DMS 273 treated with DMSO at 0.1 percent for 48 hours (cell line): ENCODE data around the gene CPNE5.

Source experiments
- DNase-seq: peaks from one replicate; lab custom pipeline; 2025; lab: John Stamatoyannopoulos, UW

Gene CPNE5

DNA sequence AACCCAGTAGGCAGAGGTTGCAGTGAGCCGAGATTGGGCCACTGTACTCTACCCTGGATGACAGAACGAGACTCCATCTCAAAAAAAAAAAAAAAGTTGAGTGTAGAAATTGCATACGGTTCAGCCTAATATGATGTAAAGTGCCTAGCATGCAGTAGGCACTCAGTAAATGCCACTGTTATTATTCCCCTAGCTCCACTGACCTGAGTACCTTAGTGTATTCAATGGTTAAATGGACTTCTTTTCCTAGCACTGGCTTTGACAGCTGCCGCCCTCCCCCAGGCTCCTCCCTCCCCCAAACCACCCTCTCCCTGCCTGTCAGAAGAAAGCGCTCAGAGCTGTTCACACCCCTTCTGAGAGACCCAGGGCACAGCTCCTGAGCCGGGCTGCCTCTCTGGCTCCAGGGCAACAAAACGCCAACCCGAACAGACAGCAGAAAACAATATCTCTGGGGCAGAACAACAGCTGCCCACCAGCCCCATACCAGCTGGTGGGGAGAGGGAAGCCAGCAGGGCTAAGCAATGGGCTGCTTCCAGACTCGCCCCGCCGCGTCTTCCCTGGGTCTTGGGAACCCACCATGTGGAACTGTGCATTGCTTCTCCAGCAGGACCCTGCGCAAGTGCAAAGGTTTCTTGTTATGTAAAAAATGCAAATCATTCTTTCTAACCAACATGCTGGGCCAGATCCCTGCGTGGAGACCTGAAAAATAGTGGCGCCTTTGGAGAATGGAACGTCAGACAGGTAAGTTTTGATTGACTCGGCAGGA is 4.5 kb downstream of the CPNE5 start:
- DNase-seq: peak; percentile 81

DNA sequence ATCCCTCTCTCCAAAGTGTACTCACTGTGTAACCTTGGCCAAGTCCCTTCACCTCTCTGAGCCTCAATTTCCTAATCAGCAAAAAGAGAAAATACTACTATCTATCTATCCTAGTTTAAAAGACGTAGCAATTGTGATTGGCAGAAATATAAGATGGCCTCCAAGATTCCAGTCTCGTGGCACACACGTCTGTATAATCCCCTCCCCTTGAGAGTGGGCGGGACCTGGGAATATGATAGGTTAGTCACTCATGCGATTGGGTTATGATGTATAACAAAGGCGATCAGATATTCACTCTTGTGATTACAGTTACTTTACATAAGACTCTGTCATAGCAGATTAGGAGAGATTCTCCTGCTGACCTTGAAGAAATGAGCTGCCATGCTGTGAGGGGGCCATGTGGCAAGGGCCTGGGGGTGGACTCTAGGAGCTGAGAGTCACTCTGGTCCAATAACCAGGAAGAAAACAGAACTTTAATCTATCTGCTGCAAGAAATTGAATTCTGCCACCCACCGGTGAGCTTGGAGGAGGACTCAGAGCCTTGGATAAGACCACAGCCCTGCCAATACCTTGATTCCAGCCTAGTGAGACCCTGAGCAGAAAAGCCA is 6.0 kb downstream of the CPNE5 start:
- no peak for DNase-seq

DNA sequence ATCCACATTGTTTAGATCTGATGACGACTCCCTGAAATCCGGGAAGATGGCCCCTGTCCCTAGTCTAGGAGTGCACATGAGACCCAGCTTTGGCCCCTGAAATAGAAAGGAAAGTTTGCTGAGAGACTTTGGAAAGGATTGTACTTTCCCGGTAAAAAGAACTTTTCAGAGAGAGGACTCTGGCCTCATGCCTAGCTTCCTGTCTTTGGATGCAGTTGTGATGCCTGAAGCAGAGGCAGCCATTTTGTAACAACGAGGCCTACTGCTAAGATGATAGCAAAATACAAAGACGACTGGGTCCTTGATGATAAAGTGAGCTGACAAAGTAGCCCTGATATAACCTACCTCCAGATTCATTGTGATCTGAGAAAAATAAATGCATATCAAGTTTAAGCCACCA is 6.9 kb downstream of the CPNE5 start:
- DNase-seq: no peak

DNA sequence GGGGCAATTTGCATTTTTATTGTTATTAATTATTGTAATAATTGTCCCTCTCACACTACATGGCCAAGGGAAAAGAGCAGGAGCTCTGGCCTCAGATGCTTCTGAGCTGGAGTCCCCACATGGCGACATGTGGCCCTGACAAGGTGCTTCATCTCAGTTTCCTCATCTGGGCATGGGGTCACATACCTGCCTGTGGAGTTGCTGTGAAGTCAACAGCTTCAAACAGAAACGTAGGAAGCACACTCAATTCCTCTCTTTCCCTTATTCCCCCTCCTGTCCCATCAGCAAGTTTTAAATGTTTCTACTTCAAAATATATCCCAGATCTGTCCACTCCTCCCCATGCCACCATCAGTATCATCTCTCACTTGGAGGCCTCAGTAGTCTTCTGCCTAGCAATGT is 8.7 kb downstream of the CPNE5 start:
- DNase-seq: no peak

DNA sequence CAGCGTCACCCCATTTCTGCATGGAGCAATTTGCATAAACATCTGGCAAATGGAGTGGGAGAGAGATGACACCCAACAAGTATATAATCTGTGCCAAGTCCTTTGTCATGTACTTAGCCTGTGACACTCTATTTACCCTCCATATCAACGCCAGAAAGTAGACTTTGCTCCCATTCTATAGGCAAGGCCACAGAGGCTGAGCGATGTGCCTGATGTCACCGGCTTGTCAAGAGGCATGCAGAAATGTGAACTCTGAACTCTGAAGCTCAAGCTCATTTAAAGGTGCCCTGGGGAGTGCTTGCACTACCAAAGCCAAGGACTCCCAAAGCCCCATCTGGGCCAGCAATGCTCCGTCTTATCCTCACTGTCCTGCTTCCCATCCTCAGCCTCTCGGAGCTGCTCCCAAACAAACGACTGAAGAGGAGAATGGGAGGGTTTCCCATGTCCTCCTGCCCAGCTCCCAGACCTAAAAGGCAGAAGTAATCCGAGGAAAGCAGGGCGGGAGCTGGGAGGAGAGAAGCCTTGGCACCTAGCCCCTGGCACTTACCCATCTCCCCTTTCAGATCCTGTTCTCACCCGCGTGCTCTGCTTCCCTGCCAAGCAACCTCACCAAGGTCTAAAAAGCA is 9.2 kb downstream of the CPNE5 start:
- DNase-seq: peak; percentile 82

DNA sequence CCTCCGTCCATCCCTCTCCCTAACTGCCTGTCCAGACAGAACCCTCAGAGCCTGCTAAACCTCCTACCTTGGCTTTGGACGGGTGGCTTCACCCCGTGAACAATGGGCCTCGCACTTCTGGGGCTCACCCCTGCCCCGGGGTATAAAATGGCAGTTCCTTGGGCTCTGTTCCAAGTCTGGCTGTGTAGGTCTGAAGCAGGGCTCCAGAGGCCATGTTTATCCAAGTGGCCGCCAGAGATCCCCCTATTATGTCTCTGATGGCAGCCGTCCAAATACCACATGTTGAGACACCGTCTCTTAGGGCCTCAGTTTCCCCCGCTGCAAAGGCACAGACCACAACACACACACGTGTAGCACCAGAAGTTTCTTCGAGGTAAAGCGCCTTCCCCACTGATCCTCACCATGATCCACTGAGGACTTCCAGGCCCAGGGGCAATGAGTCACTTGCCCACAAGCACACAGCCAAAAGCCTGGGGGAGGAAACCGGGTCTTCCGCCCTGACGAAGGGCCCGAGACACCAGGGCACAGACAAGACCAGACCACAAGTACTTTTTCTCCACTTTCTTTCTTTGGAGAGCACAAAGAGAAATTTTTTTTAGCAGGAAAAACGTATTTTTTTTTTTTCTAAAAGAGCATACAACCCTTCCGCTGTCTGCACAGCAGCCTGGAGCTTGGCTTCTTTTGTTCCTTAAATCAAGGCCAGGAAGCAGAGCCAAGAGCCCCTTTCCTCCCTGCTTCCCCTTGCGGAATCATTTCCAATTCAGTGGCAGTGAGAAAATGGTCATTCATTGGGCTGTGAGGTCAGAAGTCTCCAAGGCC is 11.8 kb downstream of the CPNE5 start:
- DNase-seq: no peak

DNA sequence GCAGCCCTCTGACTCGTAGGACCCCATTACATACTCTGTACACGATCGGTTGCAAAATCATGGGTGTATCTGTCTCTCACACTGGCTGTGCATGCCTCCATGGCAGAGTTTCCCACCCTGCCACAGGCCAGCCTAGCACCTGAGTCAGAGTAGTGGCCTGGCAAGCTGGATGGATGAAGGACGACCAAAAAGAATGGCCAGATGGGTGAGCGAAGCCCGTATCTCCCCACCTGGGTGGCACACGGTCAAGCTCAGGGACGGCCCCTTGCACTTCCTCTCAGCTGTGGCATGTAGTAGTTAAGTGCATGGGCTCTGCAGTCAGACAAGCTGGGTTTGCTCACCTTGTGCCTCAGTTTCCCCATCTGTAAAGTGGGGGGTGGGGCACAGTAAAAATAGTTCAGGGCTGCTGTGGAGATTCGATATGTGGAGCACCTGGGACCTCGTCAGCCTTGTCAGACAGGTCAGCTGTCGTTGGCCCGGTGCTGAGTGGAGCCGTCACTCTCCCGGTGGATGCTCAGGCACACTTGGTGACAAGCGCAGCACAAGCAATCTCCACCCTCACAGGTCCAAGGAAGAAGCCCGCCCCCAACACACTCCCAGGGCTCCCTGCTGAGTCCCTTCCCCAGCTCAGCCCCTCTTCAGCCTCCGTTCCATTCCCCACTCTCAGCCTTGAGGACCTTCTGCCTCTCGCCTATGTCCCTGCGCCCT is 12.6 kb downstream of the CPNE5 start:
- no peak for DNase-seq

DNA sequence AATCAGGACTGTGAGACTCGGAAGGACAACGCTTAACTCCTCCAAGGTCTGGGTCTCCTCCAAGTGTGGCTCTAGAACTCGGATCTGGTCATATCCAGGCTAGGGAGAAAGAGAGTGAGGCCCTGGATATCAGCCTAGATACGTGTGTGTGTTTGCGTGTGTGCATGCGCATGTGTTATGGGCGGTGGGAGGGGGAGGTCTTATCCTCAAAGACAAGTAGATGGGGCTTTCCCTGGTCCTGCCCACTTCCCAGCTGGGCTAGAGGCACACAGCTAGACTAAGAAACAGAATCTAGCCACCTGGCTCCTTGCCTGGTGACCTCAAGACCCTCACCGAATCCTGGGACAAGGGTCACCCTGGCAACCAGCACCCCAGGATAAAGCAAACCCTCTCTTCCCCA is 13.2 kb downstream of the CPNE5 start:
- DNase-seq: no peak

DNA sequence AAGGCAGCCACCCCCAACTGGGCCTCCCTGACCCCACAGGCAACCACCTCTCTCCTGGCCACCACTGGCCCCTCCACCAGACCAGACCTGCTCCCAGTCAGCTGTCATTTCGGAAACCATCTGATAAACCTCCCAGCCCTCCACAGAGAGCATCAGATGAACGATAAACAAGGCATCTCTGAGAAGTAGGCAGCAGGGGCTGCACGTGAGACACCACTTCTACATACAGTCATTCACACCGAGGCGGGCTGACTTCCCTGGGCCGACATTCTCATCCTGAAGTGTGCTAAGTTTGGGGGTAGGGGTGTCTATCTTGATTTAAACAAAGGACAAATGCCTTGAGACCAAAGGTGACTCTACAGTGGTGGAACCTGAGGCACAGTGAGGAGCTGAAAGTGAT is 13.8 kb downstream of the CPNE5 start:
- DNase-seq: no peak

DNA sequence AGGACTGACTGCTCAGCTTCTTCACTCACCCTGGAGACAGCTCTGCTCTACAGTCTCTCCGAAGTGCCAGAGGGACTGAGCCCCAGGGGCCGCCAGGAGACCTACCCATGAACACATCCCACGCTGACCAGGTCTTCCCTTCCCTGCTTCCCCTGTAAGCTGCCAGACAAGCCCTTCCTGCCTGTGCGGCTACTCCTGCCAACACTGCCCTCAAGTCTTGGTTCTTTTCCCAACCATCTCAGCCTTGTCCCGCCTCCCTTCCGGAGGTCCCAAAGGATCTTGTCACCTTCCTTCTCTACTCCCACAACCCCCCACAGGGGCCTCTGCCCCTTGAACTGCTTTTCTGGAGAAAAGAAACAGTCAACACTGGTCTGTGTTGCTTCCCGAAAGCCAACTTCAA is 15.0 kb downstream of the CPNE5 start:
- no peak for DNase-seq

DNA sequence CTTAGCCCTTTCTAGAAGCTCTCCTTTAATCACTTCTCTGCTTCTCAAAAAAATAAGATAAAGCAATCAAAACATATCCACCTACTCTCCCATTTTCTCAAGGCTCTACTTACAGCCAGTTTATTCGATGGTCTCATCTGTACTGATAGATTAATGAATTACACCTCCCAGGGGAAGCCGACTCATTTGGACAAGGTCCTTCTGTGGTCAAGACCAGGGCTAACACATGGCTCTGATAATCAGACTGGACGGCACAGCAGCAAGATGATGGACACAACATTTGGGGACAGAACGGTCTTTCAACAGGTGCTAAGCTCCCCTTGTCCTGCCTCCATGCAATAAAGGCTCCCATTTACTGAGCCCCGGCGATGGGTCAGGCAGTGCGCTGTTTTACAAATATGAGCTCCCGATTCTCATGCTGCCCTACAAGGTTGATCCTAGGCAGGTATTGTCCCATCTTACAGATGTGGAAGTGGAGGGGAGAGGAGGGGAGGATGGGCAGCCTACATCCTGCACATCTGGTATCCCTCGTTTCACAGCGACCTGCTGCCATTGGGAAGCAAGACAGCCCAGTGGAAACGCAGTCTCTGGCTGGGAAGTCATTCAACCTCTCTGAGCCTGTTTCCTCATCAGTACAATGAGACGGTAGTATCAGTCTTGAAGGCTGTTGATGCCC is 15.7 kb downstream of the CPNE5 start:
- no peak for DNase-seq

DNA sequence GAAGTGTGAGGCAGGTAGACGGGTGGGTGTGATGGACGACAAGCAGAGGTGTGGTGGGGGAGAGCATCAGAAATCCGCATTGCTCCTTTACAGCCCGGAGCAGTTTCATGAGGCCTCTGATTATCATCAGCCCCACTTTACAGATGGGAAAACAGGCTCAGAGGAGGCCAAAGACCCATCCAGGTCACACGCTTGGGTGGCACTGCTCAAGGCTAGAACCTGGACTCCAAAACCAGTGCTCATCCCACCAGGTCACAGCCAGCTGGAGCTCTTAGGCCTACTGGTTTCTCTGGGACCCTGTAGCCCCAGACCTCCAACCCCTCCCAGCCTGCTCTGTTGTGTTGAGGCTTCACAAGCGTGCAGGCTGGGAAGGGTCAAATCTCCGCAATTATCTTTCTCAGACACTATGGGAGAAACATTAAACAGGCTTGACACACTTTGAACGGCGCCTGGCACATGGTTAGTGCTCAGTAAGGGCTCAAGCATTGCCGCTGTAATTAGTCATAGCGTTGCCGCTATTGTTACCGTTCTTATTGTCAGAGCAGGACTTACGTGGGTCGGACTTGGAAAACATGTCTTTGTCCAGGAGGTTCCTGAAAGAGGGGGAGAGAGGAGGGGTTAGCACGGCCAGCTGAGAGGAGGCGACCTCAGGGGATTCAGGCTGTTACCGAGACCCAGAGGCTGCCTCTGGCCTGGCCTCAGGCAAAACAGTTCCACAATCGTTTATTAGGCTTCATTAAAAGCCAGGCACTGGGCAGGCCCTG is 16.6 kb downstream of the CPNE5 start:
- DNase-seq: no peak

DNA sequence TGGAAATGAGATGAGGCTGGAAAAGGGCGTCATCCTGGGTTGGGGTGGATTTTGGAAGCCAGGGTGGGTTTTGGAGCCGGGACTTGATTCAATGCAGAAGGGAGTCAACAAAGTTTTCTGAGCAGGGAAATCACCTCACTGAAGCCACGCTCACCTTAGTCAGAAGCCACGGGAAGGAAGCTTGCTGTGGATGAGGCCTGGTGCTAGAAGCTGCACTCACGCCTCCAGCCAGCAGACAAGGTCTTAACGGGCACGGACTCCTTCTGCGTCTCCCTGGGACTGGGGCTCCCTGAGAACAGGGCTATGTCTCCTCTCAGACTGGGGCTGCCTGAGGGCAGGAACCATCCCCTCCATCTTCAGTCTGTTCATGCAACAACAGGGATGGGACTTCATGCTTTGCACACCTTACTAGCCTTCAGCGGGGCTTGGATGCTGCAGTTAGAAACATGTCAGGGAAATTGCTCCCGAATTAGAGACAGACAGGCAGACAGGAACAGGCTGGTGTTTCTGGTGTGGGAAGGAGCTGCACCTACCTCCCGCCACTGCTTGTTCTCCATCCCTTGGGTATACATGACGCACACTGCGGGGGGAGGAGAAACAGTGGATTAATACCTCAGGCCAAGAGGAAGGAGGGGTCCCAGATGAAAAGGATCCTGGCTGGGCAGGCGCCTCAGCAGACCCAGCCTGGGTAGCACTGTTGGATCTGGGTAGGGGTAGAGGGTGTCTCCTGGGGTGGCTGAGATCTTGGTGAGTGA is 17.5 kb downstream of the CPNE5 start:
- DNase-seq: no peak

DNA sequence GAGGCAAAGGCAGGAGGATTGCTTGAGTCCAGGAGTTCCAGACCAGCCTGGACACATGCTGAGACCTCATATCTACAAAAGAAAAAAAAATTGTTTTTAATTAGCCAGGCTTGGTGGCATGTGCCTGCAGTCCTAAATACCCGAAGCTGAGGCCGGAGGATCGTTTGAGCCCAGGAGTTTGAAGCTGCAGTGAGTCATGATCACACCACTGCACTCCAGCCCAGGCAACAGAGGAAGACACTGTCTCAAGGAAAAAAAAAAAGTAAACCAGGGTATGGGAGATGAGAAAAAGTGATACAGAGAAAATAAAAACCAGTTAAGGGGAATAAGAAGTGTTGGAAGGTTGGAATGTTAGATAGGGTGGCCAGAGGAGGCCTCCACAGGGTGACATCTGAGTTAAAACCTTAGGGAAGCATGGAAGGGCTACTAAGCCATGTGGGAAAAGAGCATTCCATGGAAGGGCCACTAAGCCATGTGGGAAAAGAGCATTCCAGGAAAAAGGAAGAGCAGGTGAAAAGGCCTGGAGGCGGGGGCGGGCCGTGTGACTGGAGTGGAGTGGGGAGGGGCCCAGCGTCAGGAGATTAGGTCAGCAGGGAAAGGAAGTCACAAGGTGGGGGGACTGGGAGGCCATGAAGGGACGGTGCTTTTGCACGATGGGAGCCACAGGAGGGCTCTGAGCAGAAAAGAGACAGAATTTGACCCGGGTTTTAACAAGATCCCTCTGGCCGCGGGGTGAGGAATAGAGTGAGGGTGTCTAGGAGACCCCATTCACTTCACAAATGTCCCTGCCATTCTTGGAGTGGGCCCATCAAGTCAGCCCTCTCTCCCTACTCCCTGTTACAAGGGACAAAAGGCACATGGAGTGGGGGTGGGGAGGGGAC is 18.3 kb downstream of the CPNE5 start:
- no peak for DNase-seq

DNA sequence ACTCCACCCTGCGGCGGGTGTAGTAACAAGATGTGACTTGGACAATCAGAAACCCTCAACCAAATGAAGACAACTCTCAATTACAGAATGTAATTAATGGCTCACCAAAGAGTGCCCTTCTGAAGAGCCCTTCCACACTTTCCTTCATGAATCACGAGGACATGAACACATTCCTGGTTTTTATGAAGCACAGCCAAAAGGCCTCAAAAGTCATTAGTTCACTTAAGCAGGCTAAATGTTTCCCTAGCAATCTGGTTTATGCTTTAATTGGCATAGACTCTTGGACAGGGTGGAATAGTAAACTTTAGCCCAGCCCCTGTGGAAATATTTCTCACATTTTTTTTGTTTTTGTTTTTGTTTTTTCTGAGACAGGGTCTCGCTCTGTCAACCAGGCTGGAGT is 20.5 kb downstream of the CPNE5 start:
- DNase-seq: no peak

DNA sequence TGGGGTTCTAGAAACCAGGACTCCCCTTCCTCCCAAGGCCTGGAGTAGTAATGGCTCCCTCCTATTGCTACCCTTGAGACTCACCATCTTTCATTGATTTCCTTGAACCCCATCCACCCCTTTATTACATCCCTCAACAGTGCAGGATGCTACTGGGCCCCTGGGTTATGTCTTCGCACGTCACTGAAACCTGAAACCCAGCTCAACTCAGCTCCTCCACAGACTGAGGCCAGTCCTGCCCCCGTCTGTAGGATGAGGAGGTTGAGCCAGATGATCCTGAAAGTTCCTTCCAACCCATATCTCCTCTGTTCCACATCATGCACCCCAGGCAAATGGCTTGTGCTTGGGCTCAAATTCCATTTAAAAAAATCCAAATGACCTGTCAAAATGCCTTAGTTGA is 21.4 kb downstream of the CPNE5 start:
- DNase-seq: no peak

DNA sequence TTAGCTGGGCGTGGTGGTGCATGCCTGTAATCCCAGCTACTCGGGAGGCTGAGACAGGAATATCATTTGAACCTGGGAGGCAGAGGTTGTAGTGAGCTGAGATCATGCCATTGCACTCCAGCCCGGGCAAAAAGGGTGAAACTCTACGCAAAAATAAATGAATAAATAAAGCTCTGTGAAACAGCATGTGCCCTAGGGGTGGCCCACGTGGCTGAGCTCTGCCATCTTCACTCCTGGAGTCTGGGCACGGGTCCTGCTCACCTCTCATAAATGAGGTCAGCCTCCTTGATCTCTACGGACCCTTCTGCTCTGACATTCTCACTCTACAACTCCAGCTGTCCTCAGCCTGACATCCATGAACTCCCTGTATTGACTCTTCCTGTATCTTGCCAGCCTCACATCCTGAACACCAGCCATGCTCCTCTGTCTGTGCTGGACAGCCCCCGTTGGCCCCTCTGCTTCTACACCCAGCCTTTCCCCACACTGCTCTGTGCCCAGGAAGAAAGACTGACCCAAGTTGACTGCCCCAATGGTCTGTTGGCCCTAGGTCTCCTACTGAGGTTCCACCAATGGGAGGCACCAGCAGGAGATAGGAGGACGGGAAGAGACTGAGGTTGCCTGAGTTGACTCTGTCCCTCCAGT is 21.9 kb downstream of the CPNE5 start:
- no peak for DNase-seq

DNA sequence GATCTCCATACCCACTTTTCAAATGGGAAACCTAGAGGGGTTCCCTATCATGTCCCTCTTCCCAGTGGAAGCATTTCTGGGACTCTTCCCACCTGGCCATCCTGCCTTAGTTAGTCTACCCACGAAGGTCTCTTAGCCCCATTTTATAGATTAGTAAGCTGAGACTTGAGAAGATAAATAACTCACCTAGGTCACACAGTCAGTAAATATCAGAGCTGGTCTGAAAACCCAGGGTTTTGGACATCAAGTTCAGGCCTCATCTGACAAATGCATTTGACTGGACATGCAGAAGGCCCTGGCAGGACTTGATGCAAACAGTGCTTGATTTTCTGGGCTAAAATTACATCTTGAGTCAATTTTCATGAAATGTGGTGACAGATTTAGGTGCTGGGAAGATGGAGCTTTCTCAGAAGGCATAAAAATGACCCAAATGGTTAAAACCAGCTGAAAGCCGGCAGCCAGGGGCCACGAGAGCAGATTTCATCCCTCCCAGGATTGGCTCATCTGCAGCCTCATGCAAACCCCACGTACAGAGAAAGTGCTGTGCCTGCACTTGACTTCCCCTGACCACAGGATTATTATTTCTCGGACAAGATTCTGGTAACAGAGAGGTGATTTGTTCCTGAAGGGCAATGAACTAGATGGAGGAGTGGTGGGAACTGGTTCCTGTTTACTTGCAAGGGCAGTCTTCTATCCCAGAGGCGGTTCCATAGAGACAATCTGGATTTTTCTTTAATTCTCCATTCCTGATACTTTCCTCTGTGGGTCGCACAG is 23.1 kb downstream of the CPNE5 start:
- no peak for DNase-seq
